GM19455 (cell line): Measurements from ENCODE around the gene ADK.
A peak's percentile ranks its signal among the peaks of the same experiment; 100 is the strongest.

Experiments used
- ATAC-seq: cut with Tn5 transposase; IDR thresholded peaks from one replicate; pipeline ENCODE4 v1.9.1; 2021; ENCODE audit not compliant: unreplicated experiment

The ADK gene

DNA sequence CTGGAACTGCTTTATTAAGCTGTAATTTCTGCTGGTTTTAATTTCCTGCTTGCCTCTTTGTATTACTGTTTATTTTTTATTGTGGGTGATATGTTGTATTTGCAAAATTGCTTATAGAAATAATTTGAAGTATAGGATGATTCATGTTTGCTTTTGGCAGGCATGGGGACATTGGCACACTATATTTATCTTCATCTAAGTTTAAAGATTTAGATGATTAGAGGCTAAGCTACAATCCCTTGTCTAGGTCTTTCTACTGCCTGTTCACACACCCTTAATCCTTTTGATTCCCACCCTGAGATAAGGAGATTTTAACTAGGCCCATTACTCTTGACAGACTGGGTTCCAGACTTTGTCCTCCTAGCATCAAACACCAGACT, 492.6 kb downstream of the ADK start:
- no peak for ATAC-seq

DNA sequence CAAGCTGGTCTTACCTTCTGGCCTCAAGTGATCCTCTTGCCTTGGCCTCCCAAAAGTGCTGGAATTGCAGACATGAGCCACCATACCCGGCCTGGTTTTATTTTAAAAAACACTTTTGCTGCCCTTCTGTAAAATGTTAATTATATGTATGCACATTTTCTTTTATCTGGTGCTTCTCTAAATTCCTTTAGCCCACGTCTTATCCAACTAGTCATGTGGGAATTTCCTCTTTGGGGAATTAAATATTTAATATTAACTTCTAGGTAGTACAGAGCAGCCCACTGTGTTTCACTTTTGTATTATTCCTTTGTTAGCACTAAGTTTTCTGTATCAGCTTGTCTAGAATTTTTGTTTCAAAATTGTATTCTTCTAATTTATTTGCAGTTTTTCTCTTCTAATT, 493.7 kb downstream of the ADK start:
- ATAC-seq: no peak

DNA sequence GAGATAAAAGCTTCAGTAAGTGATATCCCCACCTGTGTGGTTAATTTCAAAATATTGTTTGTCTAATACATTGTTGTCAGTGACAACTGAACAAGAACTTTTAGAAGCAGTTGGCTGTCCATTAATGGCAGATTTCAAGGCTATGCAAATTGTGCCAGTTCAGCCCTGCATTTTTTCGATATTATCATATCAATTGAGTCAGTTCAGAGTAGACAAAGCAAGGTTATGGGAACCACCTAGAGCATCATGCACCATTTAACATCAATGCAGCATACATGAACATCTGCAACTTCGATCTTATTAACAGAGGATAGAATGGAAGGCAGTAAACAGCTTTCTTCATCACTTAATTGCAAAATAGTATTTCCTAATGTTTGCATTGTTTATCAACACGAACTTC, 494.7 kb downstream of the ADK start:
- ATAC-seq: no peak

DNA sequence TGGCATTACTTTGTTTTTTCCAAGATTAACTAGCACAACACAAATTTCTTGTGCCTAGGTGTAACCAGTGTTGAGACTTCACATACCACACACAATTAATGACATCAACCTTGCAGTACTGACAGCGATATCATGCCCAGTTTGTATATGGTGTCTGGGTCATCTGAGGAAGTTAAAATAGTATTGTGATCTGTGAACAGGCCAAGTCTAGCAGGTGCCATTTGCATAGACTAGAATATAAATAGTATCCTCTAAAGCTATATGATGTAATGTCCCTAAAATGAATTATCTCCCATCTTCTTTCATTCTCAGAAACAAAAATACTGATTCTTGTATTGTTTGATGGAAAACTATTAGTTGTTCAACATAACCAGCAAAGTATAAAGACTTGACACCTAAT, 499.6 kb downstream of the ADK start:
- no peak for ATAC-seq

DNA sequence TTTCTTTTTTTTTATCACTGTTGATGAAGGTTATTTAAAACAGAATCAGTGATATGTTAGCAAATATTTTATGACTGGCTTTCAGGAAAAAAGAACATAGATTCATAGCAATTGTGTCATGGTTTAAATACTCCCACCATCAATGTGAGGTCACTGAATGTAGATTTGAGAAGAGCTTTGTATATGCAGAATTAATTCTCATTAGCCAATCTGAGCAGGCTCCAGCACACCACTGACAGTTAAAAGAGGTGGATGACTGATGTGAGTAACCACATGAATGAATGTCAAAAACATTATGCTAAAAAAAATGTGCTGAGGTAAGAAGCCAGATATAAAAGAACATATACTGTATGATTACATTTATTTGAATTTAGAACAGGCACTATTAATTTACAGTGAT, 500.5 kb downstream of the ADK start:
- ATAC-seq: no peak

- ATAC-seq: no peak
Measured at GRCh38 chr10:74652664-74653063, 501.6 kb downstream of the ADK start.

GRCh38 chr10:74658511-74658910, 507.5 kb downstream of the ADK start:
- ATAC-seq: no peak

DNA sequence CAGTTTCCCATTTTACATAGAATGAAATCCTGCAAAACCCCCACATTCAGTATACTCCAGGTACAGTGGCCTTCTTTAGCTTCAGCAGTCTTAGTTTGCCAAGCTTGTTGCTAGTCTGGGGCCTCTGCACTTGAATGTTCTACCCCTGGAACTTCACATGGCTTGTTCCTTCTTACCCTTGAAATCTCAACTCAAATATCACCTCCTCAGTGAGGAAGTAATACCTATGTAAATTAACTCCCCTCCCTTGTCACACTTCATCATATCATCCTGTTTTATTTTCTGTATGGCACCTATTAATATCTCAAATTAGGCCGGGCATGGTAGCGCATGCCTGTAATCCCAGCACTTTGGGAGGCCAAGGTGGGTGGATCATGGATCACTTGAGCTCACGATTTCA, 511.6 kb downstream of the ADK start:
- no peak for ATAC-seq

DNA sequence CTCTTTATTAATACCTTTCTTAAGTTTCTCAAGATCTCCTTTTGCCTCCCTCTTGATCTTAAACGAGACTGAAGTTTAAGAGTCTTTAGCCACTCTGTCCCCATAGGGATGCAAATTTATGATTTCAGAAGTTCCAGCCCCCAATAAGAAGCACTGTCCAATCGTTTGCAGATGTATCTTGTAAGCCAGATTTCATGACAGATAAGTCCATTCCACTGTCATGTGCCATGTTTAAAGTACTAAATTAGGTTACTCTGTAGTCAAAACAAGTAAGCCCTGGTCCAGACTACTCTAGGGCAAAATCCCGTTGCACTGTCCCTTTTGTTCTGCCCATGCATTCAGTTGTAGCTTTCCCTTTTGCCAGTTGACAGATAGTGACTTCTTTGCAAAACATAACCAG, 518.2 kb downstream of the ADK start:
- ATAC-seq: no peak

DNA sequence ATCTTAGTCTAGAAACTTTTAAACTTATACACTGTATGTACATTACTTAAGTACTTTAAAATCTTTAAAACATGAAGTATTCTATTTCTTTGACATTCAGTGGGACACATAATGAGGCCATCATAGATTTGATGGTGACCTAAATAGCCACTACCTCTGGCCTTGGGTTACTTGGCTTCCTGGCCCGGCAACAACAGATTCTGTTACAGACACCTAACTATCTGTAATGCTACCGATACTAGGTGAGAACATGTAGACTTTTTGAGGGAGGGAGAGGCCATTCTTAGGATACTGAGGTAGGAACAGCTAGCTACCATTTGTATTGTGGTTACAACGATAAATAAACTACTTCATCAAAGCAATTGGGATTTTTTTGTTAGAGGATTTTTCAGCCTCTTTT, 520.7 kb downstream of the ADK start:
- ATAC-seq: no peak

DNA sequence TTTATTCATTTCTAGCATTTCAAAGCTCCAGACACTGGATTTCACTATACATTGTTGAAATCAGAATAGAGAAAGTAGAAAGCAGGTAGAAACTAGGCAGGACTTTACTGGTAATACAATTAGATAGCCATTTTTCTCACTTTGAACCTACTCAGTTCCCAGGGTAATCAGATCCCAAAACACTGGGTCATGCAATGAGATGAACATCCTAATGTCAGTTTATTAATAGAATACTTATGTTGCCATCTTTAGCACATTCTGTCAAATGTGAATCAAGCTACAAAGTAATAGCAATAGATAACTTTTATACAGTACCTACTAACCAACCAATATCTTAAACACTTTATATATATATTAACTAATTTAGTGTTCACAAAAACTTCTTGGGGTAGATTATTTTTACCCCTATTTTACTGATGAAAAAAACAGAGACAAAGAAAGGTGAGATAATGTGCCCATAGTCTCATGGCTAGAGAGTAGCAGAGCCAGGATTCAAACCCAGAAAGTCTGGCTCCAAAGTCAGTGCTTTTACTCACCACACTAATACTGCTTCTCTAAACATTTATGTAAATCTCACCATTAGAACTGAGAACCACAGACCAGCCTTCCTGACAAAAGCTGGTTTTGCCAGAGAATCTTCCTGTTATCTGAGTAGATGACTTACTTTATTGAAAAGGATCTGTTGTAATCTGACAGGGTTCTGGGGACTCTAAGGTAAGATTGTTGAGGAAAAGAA, 521.6 kb downstream of the ADK start:
- no peak for ATAC-seq

DNA sequence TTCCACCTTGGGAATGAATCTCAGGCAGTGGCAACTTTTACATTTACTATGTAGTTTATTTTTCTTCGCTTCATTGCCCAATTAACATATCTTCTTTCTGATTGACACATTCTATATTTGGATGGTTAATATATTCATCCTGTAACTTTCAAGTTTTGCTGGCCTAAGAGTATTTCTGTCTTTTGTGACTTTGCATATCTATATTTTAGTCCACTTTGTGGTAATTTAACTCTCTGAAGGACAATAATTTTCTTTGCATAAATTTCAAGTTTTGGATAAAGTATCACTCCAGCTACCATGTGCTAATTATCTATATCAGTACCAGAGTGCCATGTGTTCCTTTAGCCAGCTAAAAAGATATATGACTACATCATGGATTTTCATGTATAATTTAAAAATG, 523.9 kb downstream of the ADK start:
- no peak for ATAC-seq

DNA sequence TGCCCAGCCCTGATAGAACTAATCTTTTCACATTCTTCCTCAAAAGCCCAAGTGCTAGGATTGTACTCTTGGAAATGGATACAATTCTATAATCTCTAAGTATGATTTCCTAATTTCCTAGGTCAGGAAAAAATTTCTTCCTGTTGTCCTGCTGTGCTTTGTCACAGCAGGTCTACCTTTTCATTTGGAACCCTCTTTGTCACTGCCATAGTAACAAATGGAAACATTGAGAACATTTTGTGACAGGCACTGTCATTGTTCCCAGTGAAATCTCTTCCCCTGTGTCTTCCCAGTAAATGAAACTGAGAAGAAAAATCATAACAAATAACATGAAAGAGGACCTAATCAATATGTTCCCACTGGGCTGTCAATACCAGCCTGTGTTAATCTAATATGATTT, 524.5 kb downstream of the ADK start:
- ATAC-seq: no peak

DNA sequence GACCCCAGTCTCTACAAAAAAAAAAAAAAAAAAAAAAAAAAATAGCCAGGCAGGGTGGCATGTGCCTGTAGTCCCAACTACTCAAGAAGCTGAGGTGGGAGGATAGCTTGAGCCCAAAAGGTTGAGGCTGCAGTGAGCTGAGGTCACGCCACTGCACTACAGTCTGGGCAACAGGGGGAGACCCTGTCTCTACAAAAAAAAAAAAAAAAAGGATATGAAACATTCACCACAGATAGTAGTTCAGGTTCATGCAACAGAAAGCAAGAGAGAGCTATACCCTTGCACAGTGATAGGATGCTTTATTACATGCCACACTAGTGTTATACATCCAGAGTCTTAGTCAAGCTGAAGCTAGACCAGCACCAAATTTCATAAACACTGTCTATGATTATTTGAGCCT, 526.9 kb downstream of the ADK start:
- peak; percentile 60 for ATAC-seq

GRCh38 chr10:74681917-74682627, 531.1 kb downstream of the ADK start:
- ATAC-seq: no peak

- ATAC-seq: no peak
Measured at GRCh38 chr10:74683067-74683466, 532.0 kb downstream of the ADK start.

- ATAC-seq: no peak
Measured at GRCh38 chr10:74683621-74684364, 532.8 kb downstream of the ADK start.

DNA sequence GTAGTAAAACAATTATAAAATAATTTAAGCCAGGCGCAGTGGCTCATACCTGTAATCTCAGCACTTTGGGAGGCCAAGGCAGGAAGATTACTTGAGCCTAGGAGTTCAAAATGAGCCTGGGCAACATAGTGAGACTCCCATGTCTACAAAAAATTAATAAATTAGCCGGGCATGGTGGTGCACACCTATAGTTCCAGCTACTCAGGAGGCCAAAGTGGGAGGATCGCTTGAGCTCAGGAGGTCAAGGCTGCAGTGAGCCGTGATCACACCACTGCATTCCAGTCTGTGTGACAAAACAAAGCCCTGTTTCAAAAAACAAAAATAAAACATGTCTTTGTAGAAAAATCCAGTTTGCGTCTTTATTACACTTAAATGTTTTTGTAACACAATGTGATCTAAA, 533.4 kb downstream of the ADK start:
- no peak for ATAC-seq

- no peak for ATAC-seq
Measured at GRCh38 chr10:74685564-74685963, 534.5 kb downstream of the ADK start.

- ATAC-seq: no peak
Measured at GRCh38 chr10:74690393-74690792, 539.4 kb downstream of the ADK start.

- no peak for ATAC-seq
Measured at GRCh38 chr10:74691164-74691563, 540.1 kb downstream of the ADK start.
